WERI-Rb-1 (cell line): ENCODE results near the gene SDR9C7.
"Not testable (repeated sequence)": the region's sequence is repeated elsewhere in the genome, so short reads cannot be mapped to it uniquely, and the experiment has no call there.

Source experiments
- DNase-seq: peaks from one replicate; pipeline ENCODE4 v3.0.0-alpha.2; 2020
- H3K27ac ChIP-seq: fragments of 250-450 bp; sonication (Bioruptor Pico); 2 replicates; pipeline ENCODE4 v1.5.1; 2020; ENCODE audit warnings: mild to moderate bottlenecking, moderate library complexity
- H3K27me3 ChIP-seq: fragments of 250-450 bp; sonication (Bioruptor Pico); 2 replicates; pipeline ENCODE4 v1.5.1; 2021; ENCODE audit warnings: mild to moderate bottlenecking, low read depth, moderate library complexity; ENCODE audit not compliant: insufficient read depth, severe bottlenecking
- H3K36me3 ChIP-seq: fragments of 250-450 bp; sonication (Bioruptor Pico); 2 replicates; pipeline ENCODE4 v1.5.1; 2020; ENCODE audit warnings: mild to moderate bottlenecking, moderate library complexity
- H3K4me3 ChIP-seq: 2 replicates; pipeline ENCODE4 v1.5.1; 2011; ENCODE audit warnings: low read depth, mild to moderate bottlenecking, control low read depth, low read length
- H3K9me3 ChIP-seq: fragments of 250-450 bp; sonication (Bioruptor Pico); 2 replicates; pipeline ENCODE4 v1.5.1; 2021; ENCODE audit warnings: mild to moderate bottlenecking, moderate library complexity; ENCODE audit not compliant: severe bottlenecking
- CTCF ChIP-seq: IDR thresholded peaks from 2 replicates; pipeline ENCODE4 v1.5.1; 2011; ENCODE audit warnings: low read depth, mild to moderate bottlenecking, control low read depth, inconsistent platforms, low read length

The SDR9C7 gene

GRCh38 chr12:56897844-56898361 is 36.3 kb downstream of the SDR9C7 start:
- H3K27ac ChIP-seq: no peak overlapping the region
- H3K36me3 ChIP-seq: no peaks in the 10 kb centered on the region
- DNase-seq: no peak
- H3K9me3 ChIP-seq: peaks cover 19% of the 10 kb centered on the region
- no peak overlapping the region for H3K4me3 ChIP-seq
- no peak for TF ChIP-seq CTCF
- H3K27me3 ChIP-seq: no peaks in the 10 kb centered on the region

- Histone ChIP-seq H3K36me3 (no peaks in the 10 kb centered on the region), H3K4me3 (no peak overlapping the region)
- TF ChIP-seq CTCF: no peak
Observed at GRCh38 chr12:56896082-56896481, 38.1 kb downstream of the SDR9C7 start.

GRCh38 chr12:56894698-56895368 is 39.4 kb downstream of the SDR9C7 start:
- H3K36me3 ChIP-seq: no peaks in the 10 kb centered on the region
- no peak for DNase-seq
- TF ChIP-seq CTCF: no peak
- peaks cover 3% of the 10 kb centered on the region for H3K9me3 ChIP-seq
- H3K4me3 ChIP-seq: no peak overlapping the region
- H3K27me3 ChIP-seq: no peaks in the 10 kb centered on the region
- no peak overlapping the region for H3K27ac ChIP-seq

More at GRCh38 chr12:56896082-56896481, 38.1 kb downstream of the SDR9C7 start:
- H3K9me3 ChIP-seq: peaks cover 13% of the 10 kb centered on the region
- DNase-seq: no peak
- no peaks in the 10 kb centered on the region for H3K27me3 ChIP-seq
- H3K27ac ChIP-seq: no peak overlapping the region

- not testable (repeated sequence) for H3K36me3 ChIP-seq, H3K27me3 ChIP-seq, H3K4me3 ChIP-seq, H3K9me3 ChIP-seq, H3K27ac ChIP-seq, DNase-seq
Observed at GRCh38 chr12:56891885-56892284, 42.3 kb downstream of the SDR9C7 start.

- no peaks in the 10 kb centered on the region for H3K27me3 ChIP-seq
- H3K27ac ChIP-seq: no peak overlapping the region
- peaks cover 3% of the 10 kb centered on the region for H3K9me3 ChIP-seq
- H3K4me3 ChIP-seq: no peak overlapping the region
- no peak for DNase-seq
- no peaks in the 10 kb centered on the region for H3K36me3 ChIP-seq
- no peak for TF ChIP-seq CTCF
Observed at GRCh38 chr12:56886319-56886718, 47.9 kb downstream of the SDR9C7 start.

GRCh38 chr12:56885316-56885715 is 48.9 kb downstream of the SDR9C7 start:
- Histone ChIP-seq H3K27me3 (no peaks in the 10 kb centered on the region), H3K9me3 (peaks cover 3% of the 10 kb centered on the region)
- no peak for DNase-seq

More at GRCh38 chr12:56885316-56885715, 48.9 kb downstream of the SDR9C7 start:
- TF ChIP-seq CTCF: no peak
- H3K36me3 ChIP-seq: no peaks in the 10 kb centered on the region
- H3K27ac ChIP-seq: no peak overlapping the region
- no peak overlapping the region for H3K4me3 ChIP-seq
